Measurements from ENCODE around the gene MINAR2.

- TF ChIP-seq CTCF (IDR thresholded peaks at IDR 0.05; ENCODE audit: low read depth, low read length) (no peak), MAX (IDR thresholded peaks at IDR 0.05; ENCODE audit: low read depth, low read length) (no peak), POLR2A (IDR thresholded peaks at IDR 0.05; ENCODE audit: extremely low read depth, insufficient read length) (no peak)
Measured at GRCh38 chr5:129716651-129717050, 31.2 kb upstream of the MINAR2 start.

Data from NB4 (cell line).